NB4 (cell line): Measurements from ENCODE around the gene STIM1.

Experiments
- DNase-seq: peaks from one replicate; pipeline ENCODE4 v3.0.0; 2010; ENCODE audit warnings: low read depth
- H3K4me3 ChIP-seq: one replicate; pipeline ENCODE4 v1.5.1; 2011; ENCODE audit warnings: mild to moderate bottlenecking, low read depth, low read length, moderate library complexity
- MAX ChIP-seq: IDR thresholded peaks from 2 replicates; pipeline ENCODE4 v1.6.1; 2011; ENCODE audit warnings: low read depth, low read length
- MYC ChIP-seq: IDR thresholded peaks from 2 replicates; pipeline ENCODE4 v1.6.1; 2011; ENCODE audit warnings: low read depth, low read length
- POLR2A ChIP-seq: IDR thresholded peaks from 2 replicates; pipeline ENCODE4 v1.6.1; 2011; ENCODE audit warnings: mild to moderate bottlenecking; ENCODE audit not compliant: insufficient read length; ENCODE audit errors: extremely low read depth
- TF ChIP-seq, protein P1 (sequence below): IDR thresholded peaks from one replicate; pipeline ENCODE4 v1.5.1; 2012; ENCODE audit warnings: low read depth, low read length

STIM1 gene

DNA sequence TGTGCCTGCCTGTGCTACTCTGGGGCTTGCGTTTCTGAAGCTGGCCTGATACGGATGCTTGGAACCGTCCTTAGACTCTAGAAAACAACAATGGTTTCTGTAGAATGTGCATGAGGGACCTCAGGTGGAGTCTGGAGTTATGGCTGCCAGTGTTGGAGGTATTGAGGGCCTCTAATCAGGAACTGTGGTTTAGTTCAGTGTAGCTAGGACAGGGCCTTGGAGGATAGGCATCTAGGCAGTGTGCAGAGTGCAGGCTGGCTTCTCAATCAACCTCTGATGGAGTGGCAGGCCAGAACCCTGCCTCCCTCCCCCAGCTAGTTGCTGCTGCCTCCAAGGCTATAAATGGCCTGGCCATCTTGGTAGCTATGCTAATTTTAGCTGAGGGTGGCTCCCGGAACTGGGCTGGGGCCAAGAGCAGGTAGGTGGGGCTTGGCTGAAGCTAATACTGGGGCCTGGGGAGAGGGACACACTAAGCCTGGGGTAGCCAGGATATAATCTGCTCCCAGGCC is 4.0 kb downstream of the STIM1 start:
- peak overlapping the region; percentile 73 for H3K4me3 ChIP-seq
- TF ChIP-seq, protein P1, sequence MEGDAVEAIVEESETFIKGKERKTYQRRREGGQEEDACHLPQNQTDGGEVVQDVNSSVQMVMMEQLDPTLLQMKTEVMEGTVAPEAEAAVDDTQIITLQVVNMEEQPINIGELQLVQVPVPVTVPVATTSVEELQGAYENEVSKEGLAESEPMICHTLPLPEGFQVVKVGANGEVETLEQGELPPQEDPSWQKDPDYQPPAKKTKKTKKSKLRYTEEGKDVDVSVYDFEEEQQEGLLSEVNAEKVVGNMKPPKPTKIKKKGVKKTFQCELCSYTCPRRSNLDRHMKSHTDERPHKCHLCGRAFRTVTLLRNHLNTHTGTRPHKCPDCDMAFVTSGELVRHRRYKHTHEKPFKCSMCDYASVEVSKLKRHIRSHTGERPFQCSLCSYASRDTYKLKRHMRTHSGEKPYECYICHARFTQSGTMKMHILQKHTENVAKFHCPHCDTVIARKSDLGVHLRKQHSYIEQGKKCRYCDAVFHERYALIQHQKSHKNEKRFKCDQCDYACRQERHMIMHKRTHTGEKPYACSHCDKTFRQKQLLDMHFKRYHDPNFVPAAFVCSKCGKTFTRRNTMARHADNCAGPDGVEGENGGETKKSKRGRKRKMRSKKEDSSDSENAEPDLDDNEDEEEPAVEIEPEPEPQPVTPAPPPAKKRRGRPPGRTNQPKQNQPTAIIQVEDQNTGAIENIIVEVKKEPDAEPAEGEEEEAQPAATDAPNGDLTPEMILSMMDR = no peak
- TF ChIP-seq MYC (no peak), POLR2A (no peak), MAX (no peak)
- peak; percentile 71 for DNase-seq

DNA sequence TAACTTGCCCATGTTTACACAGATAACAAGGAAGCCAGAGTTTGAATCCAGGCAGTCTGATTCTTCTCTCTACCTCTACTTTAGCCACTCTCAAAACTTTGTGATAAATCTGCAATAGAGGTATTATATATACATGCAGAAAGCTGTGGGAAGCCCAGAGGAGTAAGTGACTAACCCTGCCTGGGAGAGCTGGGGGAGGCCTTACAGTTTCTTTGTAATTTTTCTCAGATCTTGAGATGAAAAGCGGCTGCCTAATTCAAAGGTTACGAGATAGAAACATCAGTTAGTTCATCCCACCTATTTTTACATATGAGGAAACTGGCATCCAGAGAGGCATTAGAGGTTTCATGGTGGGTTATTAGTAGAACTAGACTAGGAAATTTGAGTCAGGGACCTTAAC is 4.9 kb downstream of the STIM1 start:
- TF ChIP-seq, protein P1 = no peak
- TF ChIP-seq POLR2A (no peak), MYC (no peak), MAX (no peak)
- peak overlapping the region; percentile 32 for H3K4me3 ChIP-seq

GRCh38 chr11:3860898-3861393 is 5.5 kb downstream of the STIM1 start:
- H3K4me3 ChIP-seq = peak overlapping the region; percentile 32
- DNase-seq = peak; percentile 38

More for the DNA sequence above, 4.9 kb downstream of the STIM1 start:
- no peak for DNase-seq

- TF ChIP-seq, protein P1 = no peak
- TF ChIP-seq MYC (no peak), MAX (no peak)
Measured at GRCh38 chr11:3861683-3862082, 6.2 kb downstream of the STIM1 start.

DNA sequence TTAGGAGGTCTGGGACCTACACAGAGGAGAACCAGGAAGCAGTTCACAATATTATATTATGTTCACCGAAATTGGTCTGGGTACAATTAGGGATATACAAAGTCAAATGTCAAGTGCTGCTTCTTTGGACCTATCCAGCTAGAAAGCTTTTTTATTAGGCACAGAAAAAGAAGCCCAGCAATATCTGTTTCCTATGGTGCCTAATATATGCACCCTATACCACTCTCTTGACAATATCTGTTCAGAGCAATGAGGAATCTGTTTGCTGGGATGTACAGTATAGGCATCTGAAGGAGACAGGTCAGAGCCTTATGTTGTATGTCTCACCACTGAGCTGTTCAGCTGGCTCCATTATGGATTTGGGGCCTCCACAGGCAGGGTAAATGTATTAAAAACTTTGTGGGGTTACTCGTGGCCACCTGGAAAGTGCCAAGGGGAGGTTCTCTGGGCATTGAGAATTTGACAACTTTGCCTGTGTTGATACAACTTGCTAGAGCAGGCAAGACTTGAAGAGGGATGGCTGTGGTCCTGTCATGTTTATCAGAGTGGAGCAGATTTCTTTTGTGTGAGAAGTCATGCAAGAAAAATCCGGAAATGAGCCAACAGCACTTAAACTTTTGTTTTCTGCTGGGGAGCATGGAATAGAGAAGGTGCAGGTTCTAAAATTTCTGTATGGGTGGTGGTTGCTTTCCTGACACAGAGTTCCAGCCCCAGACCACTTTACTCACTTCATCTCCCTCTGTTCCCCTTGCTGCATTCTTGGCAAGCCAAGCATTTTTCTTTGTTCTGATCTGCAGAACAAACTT is 10.1 kb downstream of the STIM1 start:
- H3K4me3 ChIP-seq = no peak overlapping the region
- TF ChIP-seq, protein P1 = no peak
- TF ChIP-seq MAX = no peak
- no peak for TF ChIP-seq MYC
- DNase-seq = peak; percentile 44

More at GRCh38 chr11:3861683-3862082, 6.2 kb downstream of the STIM1 start:
- DNase-seq = peak; percentile 85
- peak overlapping the region; percentile 12 for H3K4me3 ChIP-seq

- peak; percentile 74 for DNase-seq
- TF ChIP-seq, protein P1 = peak; percentile 4
- TF ChIP-seq MYC = no peak
- TF ChIP-seq POLR2A = no peak
- H3K4me3 ChIP-seq = no peak overlapping the region
Measured at GRCh38 chr11:3866206-3866605, 10.7 kb downstream of the STIM1 start.
